Astrocyte (in vitro differentiated cells and primary cell): ENCODE results near the gene GPR68. TPM values are rescaled to one million over a fixed set of nuclear protein-coding genes. Genes with fewer than 3 reads are reported as not detected.

Source experiments
- DNase-seq: peaks from one replicate; pipeline ENCODE4 v3.0.0-alpha.2; 2010; ENCODE audit warnings: low read depth
- FAIRE-seq: peaks from 2 replicates; lab custom pipeline; 2011; peaks lifted over from hg19 to GRCh38; lab: Jason Lieb, UNC
- H2AFZ ChIP-seq: 2 replicates; pipeline ENCODE4 v1.6.0; 2012; ENCODE audit warnings: low read depth, low read length, inconsistent platforms
- H3K27ac ChIP-seq: 2 replicates; pipeline ENCODE4 v1.5.1; 2011; ENCODE audit warnings: low read depth, low read length, inconsistent platforms
- H3K27me3 ChIP-seq: 2 replicates; pipeline ENCODE4 v1.6.0; 2011; ENCODE audit warnings: low read length, inconsistent platforms; ENCODE audit not compliant: insufficient read depth
- H3K36me3 ChIP-seq: 2 replicates; pipeline ENCODE4 v1.5.1; 2011; ENCODE audit warnings: low read length, inconsistent platforms; ENCODE audit not compliant: insufficient read depth
- H3K4me1 ChIP-seq: 2 replicates; pipeline ENCODE4 v1.5.1; 2011; ENCODE audit warnings: low read length, inconsistent platforms; ENCODE audit not compliant: insufficient read depth
- H3K4me2 ChIP-seq: 2 replicates; pipeline ENCODE4 v1.6.0; 2012; ENCODE audit warnings: low read length, inconsistent platforms
- H3K4me3 ChIP-seq: 2 replicates; pipeline ENCODE4 v1.5.1; 2011; ENCODE audit warnings: low read depth, mild to moderate bottlenecking, low read length, inconsistent platforms; ENCODE audit not compliant: insufficient read depth
- H3K79me2 ChIP-seq: 2 replicates; pipeline ENCODE4 v1.6.0; 2012; ENCODE audit warnings: mild to moderate bottlenecking, low read length, inconsistent platforms; ENCODE audit not compliant: insufficient read depth
- H3K9ac ChIP-seq: 2 replicates; pipeline ENCODE4 v1.6.0; 2012; ENCODE audit warnings: mild to moderate bottlenecking, low read length, inconsistent platforms
- H3K9me3 ChIP-seq: 2 replicates; pipeline ENCODE4 v1.5.1; 2012; ENCODE audit warnings: low read depth, mild to moderate bottlenecking, low read length, inconsistent platforms; ENCODE audit not compliant: insufficient read depth
- H4K20me1 ChIP-seq: 2 replicates; pipeline ENCODE4 v1.6.0; 2012; ENCODE audit warnings: low read length, inconsistent platforms; ENCODE audit not compliant: insufficient read depth
- H3K27ac Mint-ChIP-seq: one replicate; pipeline ENCODE4 v1.8.0; 2021; ENCODE audit warnings: mild to moderate bottlenecking, mixed read lengths; ENCODE audit not compliant: unreplicated experiment
- H3K27me3 Mint-ChIP-seq: one replicate; pipeline ENCODE4 v1.8.0; 2021; ENCODE audit warnings: low read depth, mixed read lengths; ENCODE audit not compliant: unreplicated experiment
- H3K36me3 Mint-ChIP-seq: one replicate; pipeline ENCODE4 v1.8.0; 2021; ENCODE audit warnings: low read depth, mixed read lengths; ENCODE audit not compliant: unreplicated experiment
- H3K4me1 Mint-ChIP-seq: one replicate; pipeline ENCODE4 v1.8.0; 2021; ENCODE audit warnings: low read depth, mixed read lengths; ENCODE audit not compliant: unreplicated experiment
- H3K4me3 Mint-ChIP-seq: one replicate; pipeline ENCODE4 v1.8.0; 2021; ENCODE audit warnings: mild to moderate bottlenecking, moderate library complexity, mixed read lengths; ENCODE audit not compliant: unreplicated experiment
- H3K9me3 Mint-ChIP-seq: one replicate; pipeline ENCODE4 v1.8.0; 2021; ENCODE audit warnings: mild to moderate bottlenecking, mixed read lengths; ENCODE audit not compliant: unreplicated experiment
- EZH2 ChIP-seq: IDR thresholded peaks from 2 replicates; pipeline ENCODE4 v1.6.1; 2012; ENCODE audit warnings: mild to moderate bottlenecking, low read length, inconsistent platforms; ENCODE audit not compliant: insufficient read depth
- total RNA-seq: library from RNA; stranded (reverse); gene quantifications from 2 replicates; pipeline ENCODE4 v1.2.1, GENCODE V29; 2021
- TF ChIP-seq, protein P1 (sequence below): IDR thresholded peaks from 2 replicates; pipeline ENCODE4 v1.5.1; 2011; ENCODE audit warnings: low read depth, mild to moderate bottlenecking, inconsistent platforms, low read length, moderate library complexity; ENCODE audit not compliant: insufficient read depth

GPR68 gene
- total RNA-seq, 1 donor from 2014 or later, result 0.50 TPM

DNA sequence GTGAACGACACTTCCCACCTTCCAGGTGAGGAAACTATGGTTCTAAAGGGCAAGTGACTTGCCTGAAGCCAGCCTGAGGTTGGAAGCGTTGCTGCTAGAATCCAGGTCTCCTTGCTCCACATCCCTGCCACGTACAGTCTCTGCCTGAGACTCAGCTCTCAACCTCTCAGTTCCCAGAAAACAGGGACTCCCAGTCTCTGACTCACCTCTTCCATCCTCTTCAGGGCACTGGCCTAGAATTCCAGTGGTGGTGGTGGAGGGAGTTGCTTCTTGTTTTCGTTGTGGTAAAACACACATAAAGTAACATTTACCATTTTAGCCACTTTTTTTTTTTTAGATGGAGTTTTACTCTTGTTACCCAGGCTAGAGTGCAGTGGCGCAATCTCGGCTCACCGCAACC, 7.3 kb downstream of the GPR68 start:
- peak; percentile 94 for DNase-seq
- TF ChIP-seq, protein P1, sequence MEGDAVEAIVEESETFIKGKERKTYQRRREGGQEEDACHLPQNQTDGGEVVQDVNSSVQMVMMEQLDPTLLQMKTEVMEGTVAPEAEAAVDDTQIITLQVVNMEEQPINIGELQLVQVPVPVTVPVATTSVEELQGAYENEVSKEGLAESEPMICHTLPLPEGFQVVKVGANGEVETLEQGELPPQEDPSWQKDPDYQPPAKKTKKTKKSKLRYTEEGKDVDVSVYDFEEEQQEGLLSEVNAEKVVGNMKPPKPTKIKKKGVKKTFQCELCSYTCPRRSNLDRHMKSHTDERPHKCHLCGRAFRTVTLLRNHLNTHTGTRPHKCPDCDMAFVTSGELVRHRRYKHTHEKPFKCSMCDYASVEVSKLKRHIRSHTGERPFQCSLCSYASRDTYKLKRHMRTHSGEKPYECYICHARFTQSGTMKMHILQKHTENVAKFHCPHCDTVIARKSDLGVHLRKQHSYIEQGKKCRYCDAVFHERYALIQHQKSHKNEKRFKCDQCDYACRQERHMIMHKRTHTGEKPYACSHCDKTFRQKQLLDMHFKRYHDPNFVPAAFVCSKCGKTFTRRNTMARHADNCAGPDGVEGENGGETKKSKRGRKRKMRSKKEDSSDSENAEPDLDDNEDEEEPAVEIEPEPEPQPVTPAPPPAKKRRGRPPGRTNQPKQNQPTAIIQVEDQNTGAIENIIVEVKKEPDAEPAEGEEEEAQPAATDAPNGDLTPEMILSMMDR, result no peak
- no peak for TF ChIP-seq EZH2
- H3K9me3 Mint-ChIP-seq, result peaks cover 5% of the 10 kb centered on the region
- Histone ChIP-seq H3K4me3 (no peak overlapping the region), H3K9ac (peak overlapping the region; percentile 51), H2AFZ (peak overlapping the region; percentile 37), H4K20me1 (no peaks in the 10 kb centered on the region), H3K4me1 (peaks cover 7% of the 10 kb centered on the region), H3K9me3 (no peaks in the 10 kb centered on the region), H3K4me2 (peak overlapping the region; percentile 49), H3K27me3 (no peaks in the 10 kb centered on the region), H3K79me2 (no peaks in the 10 kb centered on the region), H3K27ac (peak overlapping the region; percentile 68), H3K36me3 (no peaks in the 10 kb centered on the region)
- no peak overlapping the region for H3K4me3 Mint-ChIP-seq
- peak; percentile 13 for FAIRE-seq
- H3K36me3 Mint-ChIP-seq, result peaks cover 2% of the 10 kb centered on the region
- H3K27ac Mint-ChIP-seq, result peak overlapping the region; percentile 77
- peaks cover 8% of the 10 kb centered on the region for H3K4me1 Mint-ChIP-seq
- H3K27me3 Mint-ChIP-seq, result peaks cover 10% of the 10 kb centered on the region

DNA sequence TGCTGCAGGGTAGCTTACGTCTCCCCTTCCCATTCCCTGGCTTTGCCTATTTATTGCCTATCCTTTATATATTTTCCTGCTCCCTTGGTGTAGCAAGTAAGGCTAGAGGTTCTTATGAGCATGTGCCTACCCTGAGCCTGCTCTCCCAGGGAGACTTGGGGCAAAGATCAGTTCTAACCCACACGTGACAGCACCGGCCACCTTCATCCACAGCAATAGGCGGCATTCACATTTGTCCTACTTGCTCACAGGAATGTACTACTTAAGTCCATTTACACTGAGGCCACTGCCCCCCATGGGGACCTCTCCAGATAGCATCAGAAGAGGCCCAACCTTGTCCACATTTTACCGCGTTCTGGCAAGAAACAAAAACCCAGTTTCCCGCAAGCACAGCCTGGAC, 8.7 kb downstream of the GPR68 start:
- no peaks in the 10 kb centered on the region for H4K20me1 ChIP-seq
- H3K27me3 ChIP-seq, result no peaks in the 10 kb centered on the region
- no peak overlapping the region for H3K27ac ChIP-seq
- TF ChIP-seq, protein P1, result no peak
- no peak for TF ChIP-seq EZH2
- no peak overlapping the region for H3K9ac ChIP-seq
- Mint-ChIP-seq H3K4me1 (peaks cover 8% of the 10 kb centered on the region), H3K9me3 (peaks cover 4% of the 10 kb centered on the region), H3K36me3 (peaks cover 2% of the 10 kb centered on the region), H3K27ac (no peak overlapping the region), H3K27me3 (peaks cover 5% of the 10 kb centered on the region), H3K4me3 (no peak overlapping the region)
- no peak overlapping the region for H3K4me2 ChIP-seq
- DNase-seq (no peak), FAIRE-seq (no peak)
- H3K79me2 ChIP-seq, result no peaks in the 10 kb centered on the region
- H3K4me3 ChIP-seq, result no peak overlapping the region
- no peaks in the 10 kb centered on the region for H3K36me3 ChIP-seq
- H3K9me3 ChIP-seq, result no peaks in the 10 kb centered on the region
- H2AFZ ChIP-seq, result no peak overlapping the region
- H3K4me1 ChIP-seq, result peaks cover 7% of the 10 kb centered on the region

DNA sequence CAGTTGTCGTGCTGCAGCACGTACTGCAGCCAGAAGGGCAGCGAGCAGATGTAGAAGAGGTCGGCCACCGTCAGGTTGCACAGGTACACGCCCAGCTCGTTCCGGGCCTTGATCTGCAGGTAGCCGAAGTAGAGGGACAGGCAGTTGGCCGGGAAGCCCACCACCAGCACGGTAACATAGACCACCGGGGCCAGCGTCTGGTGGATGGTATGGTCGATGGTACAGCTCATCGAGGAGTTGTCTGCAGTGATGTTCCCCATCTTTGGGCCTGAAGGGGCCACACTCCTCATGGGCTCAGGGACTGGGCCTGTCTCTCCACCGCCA, 9.8 kb downstream of the GPR68 start:
- Histone ChIP-seq H3K36me3 (no peaks in the 10 kb centered on the region), H2AFZ (no peak overlapping the region), H4K20me1 (no peaks in the 10 kb centered on the region), H3K4me1 (peaks cover 16% of the 10 kb centered on the region), H3K79me2 (no peaks in the 10 kb centered on the region), H3K4me3 (no peak overlapping the region), H3K4me2 (no peak overlapping the region), H3K27ac (no peak overlapping the region), H3K27me3 (no peaks in the 10 kb centered on the region), H3K9me3 (no peaks in the 10 kb centered on the region), H3K9ac (no peak overlapping the region)
- peaks cover 12% of the 10 kb centered on the region for H3K4me1 Mint-ChIP-seq
- H3K27me3 Mint-ChIP-seq, result peaks cover 3% of the 10 kb centered on the region
- FAIRE-seq, result no peak
- no peak for DNase-seq
- TF ChIP-seq, protein P1, result no peak
- no peak for TF ChIP-seq EZH2
- H3K9me3 Mint-ChIP-seq, result peaks cover 6% of the 10 kb centered on the region
- H3K4me3 Mint-ChIP-seq, result no peak overlapping the region
- H3K36me3 Mint-ChIP-seq, result peaks cover 4% of the 10 kb centered on the region
- H3K27ac Mint-ChIP-seq, result no peak overlapping the region
